Measurements from ENCODE around the gene METTL3.
"Not testable (repeated sequence)": the region's sequence is repeated elsewhere in the genome, so short reads cannot be mapped to it uniquely, and the experiment has no call there.

METTL3 gene

GRCh38 chr14:21510735-21511657, at the start of gene METTL3:
METTL3 (minus strand) TSS chr14:21511340; CDS start chr14:21511223, 117 bp downstream.
- in situ Hi-C loops (cut with MboI; ENCODE audit: low sequenced_read_pairs) = no loop called here

DNA sequence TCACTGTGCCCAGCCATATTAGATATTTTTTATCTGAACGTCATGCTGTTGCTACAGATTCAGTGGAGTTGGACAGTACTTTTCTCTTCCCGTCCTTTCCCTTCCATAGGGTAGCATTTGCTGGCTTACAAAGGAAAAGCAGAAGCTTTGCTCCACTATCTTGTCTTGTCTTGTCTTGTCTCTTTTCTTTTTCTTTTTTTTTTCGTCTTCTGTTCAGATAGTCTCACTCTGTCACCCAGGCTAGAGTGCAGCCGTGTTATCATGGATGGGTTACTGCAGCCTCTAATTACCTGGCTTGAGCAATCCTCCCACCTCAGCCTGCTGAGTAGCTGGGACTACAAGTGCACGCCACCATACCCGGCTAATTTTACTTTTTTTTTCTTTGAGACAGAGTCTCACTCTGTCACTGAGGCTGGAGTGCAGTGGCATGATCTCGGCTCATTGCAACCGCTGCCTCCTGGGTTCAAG, 47.6 kb upstream of the METTL3 start:
- in situ Hi-C loops (cut with MboI; ENCODE audit: low sequenced_read_pairs) = no loop called here

- in situ Hi-C loops (cut with MboI; ENCODE audit: low sequenced_read_pairs) = no loop called here
Measured at GRCh38 chr14:21557084-21557901, 46.2 kb upstream of the METTL3 start.

DNA sequence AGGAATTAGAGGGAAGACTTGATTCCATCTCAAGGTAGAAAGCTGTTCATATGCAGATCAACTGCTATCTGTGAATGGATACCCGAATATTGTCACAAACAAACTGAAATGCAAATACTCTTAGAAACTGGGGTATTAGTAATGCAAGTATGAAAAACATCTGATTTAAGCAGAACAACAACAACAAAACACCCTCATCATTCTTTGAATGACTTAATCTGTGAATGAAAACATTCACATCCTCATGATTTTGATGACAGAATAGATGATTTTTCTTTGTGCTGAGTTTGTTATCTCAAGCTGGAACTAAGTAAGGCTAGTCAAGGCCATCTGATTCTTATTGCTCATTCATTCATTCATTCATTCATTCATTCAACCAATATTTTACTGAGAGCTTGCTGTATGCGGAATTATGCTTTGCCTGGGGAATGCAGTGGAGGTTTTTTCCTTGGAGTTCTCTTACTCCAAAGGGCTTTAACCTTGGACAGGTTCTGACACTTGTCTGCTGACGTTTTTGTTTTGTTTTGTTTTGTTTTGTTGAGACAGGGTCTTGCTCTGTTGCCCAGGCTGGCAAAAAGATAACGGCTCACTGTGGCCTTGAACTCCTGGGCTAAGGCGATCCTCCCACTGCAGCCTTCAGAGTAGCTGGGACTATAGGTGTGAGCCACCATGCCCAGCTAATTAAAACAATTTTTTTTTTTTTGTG, 45.4 kb upstream of the METTL3 start:
- in situ Hi-C loops (cut with MboI; ENCODE audit: low sequenced_read_pairs) = no loop called here

DNA sequence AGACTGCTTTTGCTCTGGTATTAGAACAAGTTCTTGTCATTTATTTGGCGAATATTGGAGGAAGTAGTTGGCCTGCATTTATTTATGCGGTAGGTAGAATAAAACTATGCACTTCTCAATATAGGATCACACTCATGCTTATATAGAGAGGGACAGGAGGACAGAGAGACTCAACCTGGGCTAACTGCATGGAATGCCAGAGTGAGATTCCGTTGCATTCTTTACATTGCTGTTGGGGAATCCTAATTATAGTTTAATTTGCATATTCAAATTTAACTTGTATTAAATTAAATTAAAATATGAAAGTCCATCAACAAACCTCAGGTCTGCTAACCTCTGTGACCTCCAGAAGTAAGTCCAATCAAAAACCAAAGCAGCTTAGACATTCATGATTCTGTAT, 42.1 kb upstream of the METTL3 start:
- in situ Hi-C loops (cut with MboI; ENCODE audit: low sequenced_read_pairs) = no loop called here

DNA sequence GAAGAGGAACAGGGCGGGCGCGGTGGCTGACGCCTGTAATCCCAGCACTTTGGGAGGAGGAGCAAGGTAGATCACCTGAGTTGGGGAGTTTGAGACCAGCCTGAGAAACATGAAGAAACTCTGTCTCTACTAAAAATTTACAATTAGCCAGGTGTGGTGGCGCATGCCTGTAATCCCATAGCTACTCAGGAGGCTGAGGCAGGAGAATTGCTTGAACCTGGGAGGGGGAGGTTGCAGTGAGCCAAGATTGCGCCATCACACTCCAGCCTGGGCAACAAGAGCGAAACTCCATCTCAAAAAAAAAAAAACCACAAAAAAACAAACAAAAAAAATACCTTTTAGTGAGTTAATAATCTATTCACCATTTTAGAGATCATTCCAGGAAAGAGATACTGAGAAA, 33.4 kb upstream of the METTL3 start:
- in situ Hi-C loops (cut with MboI; ENCODE audit: low sequenced_read_pairs) = not testable (repeated sequence)

GRCh38 chr14:21543963-21544362, 32.8 kb upstream of the METTL3 start:
- in situ Hi-C loops (cut with MboI; ENCODE audit: low sequenced_read_pairs) = no loop called here

GRCh38 chr14:21543521-21543960, 32.4 kb upstream of the METTL3 start:
- in situ Hi-C loops (cut with MboI; ENCODE audit: low sequenced_read_pairs) = no loop called here

- in situ Hi-C loops (cut with MboI; ENCODE audit: low sequenced_read_pairs) = no loop called here
Measured at GRCh38 chr14:21541413-21542074, 30.4 kb upstream of the METTL3 start.

GRCh38 chr14:21539189-21539940, 28.2 kb upstream of the METTL3 start:
- in situ Hi-C loops (cut with MboI; ENCODE audit: low sequenced_read_pairs) = no loop called here

GRCh38 chr14:21537090-21537424, 25.9 kb upstream of the METTL3 start:
- in situ Hi-C loops (cut with MboI; ENCODE audit: low sequenced_read_pairs) = no loop called here

DNA sequence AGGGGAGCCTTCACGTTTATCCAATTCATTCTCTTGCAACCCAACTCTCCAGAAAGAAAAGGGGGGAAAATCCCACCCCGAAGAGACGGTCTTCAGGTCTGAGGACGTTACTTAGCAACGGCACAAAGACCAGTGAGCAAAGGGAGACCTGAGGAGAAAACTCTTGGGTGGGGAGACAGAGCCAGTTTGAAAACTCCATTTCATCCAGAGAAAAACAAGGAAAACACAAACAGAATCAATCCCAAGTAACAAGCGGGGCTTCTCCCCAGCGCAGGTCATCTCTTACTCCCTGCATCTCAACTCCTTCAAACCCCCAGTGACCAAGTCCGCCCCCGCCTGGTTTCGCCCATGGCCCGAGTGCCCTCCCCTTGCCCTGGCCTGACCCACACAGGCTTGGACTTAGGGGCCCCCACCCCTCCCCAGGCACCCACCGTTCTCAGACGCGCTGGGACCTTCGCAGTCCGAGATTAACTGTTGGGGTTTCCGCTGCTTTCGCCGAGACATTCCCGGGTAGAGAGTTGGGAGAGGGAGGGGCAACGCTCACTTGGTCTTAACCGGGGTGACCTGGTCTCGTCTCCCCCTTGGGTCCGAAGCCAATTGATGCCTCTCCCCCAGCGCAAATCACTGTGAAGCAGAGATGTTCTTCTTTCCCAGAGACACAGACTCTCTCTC, 25.4 kb upstream of the METTL3 start:
- in situ Hi-C loops (cut with MboI; ENCODE audit: low sequenced_read_pairs) = no loop called here

DNA sequence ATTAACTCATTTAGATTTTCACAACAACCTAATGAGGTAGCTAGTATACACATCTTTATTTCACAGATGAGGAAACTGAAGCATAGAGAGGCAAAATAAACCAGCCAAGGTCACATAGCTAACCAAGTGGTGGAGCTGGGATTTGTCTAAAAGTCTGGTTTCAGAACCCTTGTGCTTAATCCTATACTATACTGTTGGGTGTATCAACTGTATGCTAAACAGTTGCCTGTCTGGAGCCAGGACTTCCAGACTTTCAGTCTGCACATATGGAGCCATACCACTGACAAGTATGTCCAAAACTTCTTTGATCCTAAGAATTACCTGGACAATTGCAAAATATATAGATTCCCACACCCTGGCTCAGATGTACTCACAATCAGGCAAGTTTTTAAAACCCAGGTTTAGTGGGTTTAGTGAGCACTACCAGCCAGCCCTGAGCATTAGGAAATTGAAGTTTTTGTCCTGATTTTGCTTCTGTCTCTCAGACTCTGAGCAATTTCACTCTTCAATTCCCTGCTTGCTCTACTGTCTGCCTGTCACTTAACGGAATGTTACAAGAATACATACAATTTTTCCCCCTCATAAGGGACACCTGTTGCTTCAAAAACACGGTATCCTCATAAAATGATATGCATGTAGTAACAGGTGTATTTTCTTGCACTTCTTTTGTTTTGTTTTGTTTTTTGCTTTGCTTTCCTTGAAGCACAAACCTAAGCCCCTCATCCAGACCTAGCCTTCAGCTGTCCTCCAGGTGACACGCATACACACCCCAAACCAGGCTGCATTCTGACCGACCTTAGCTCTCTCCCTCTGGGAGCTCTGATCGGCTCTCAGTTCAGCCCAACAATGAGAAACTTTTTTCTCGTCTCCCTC, 24.6 kb upstream of the METTL3 start:
- in situ Hi-C loops (cut with MboI; ENCODE audit: low sequenced_read_pairs) = no loop called here

DNA sequence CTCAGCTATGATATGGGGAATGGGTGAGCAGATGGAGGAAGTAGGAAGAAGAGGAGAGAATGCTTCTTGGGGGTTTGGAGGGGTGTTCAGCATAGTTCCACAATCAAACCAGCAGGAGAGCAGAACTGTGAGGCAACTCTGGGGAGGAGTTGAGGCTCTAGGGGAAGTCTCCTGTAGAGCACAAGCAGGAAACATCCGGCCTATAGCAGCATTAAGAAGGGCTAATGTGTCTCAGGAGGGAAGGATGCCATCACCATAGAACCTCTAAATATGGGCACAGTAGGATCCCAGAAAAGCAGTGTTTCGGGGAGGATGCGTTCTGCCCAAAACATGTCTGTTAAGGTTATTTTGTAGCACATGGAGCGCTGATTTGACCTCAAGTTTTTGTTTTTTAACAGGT, 23.4 kb upstream of the METTL3 start:
- in situ Hi-C loops (cut with MboI; ENCODE audit: low sequenced_read_pairs) = no loop called here

DNA sequence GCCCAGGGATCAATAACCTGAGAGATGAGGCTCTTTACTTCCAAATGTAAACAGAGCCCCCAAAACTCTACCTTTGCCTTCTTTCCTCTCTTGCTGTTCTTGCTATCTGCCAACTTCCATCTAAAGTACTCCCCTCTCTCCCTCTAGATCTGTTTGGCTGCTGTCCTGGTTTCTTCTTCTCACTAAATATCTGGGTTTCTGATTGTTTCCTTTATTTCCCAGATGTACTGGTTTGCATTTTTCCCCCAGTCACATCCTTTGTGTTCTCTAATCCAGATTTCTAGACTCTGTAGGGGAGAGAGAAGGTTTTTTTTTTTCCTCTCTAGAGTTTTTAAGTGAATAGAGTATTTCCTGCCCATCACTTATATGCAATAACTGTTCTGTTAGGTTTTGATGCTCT, 22.2 kb upstream of the METTL3 start:
- in situ Hi-C loops (cut with MboI; ENCODE audit: low sequenced_read_pairs) = no loop called here

DNA sequence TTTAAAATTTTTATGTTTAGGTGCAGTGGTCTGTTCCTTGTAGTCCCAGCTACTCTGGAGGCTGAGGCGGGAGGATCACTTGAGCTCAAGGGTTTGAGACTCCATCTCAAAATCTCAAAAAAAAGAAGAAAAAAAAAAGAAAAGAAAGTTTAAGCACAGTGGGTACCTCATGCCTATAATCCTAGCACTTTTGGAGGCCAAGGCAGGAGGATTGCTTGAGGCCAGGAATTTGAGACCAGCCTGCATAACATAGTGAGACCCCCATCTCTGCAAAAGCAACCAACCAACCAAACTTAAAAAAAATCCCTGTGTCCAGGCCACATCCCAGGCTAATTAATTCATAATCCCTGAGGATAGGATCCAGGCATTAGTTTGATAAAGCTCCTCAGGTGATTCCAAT, 18.4 kb upstream of the METTL3 start:
- in situ Hi-C loops (cut with MboI; ENCODE audit: low sequenced_read_pairs) = no loop called here

DNA sequence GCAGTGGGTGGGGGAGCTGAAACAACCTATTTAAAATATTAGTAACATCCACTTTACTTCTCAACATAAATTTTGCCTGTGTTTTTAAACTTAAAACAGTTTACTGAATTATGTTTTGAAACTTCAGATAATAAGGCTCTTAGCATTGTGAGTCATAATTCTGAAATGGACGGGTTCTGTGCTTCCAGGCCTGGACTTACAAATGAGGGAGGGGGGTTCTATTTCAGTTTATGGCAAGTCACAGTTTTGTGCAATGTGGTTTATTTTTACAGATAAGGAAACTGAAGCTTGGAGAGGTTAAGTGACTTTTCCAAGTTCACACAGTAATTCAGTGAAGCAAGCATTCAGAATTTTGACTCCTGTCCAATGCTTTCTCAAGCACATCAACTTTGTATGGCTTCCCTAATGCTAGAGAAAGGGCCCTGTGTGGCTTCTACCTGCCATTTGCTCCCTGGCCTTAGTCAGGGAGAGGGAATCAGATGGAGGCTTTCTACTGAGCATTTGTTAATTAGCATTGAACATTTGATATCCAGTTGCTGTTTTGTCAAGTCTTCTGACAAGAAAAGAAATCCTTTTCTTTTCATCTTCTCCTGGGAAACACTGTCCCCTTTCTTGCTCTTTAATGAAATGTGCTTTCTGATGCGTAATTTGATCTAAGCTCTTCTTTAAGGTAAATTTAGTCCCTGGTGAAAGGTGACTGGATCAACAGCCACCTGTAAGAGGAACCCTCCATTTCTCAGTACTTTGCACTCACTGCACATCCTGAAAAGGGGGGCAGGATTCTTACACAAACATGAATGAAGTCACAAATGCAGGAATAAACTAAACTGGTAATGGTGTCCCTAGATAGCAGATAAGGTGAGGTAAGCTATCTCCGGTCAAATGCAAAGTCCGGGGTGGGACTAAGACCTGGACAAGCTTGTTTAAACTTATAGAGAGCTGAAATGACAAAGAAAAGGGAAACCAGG, 17.5 kb upstream of the METTL3 start:
- in situ Hi-C loops (cut with MboI; ENCODE audit: low sequenced_read_pairs) = no loop called here

All from HL-60/S4 (cell line).